NOMO-1 treated with DMSO at 0.1 percent for 48 hours (cell line): ENCODE data around the gene PPM1H.
"Not testable (repeated sequence)": the region's sequence is repeated elsewhere in the genome, so short reads cannot be mapped to it uniquely, and the experiment has no call there.

Experiments
- DNase-seq: peaks from one replicate; lab custom pipeline; 2025; ENCODE audit not compliant: unreplicated experiment; lab: John Stamatoyannopoulos, UW

The PPM1H gene

GRCh38 chr12:62947364-62947763 is 12.4 kb upstream of the PPM1H start:
- no peak for DNase-seq

- DNase-seq, result no peak
These were observed 8.9 kb upstream of the PPM1H start for GRCh38 chr12:62943779-62944395.

- not testable (repeated sequence) for DNase-seq
These were observed 7.4 kb upstream of the PPM1H start for GRCh38 chr12:62942316-62942715.

GRCh38 chr12:62934239-62934798 is 631 bp downstream of the PPM1H start:
- DNase-seq, result peak; percentile 48

- no peak for DNase-seq
These were observed 1.2 kb downstream of the PPM1H start for GRCh38 chr12:62933602-62934238.

GRCh38 chr12:62933220-62933601 is 1.7 kb downstream of the PPM1H start:
- no peak for DNase-seq

GRCh38 chr12:62931477-62931876 is 3.5 kb downstream of the PPM1H start:
- DNase-seq, result no peak

- no peak for DNase-seq
These were observed 4.2 kb downstream of the PPM1H start for GRCh38 chr12:62930546-62931425.

GRCh38 chr12:62928632-62929031 is 6.3 kb downstream of the PPM1H start:
- peak; percentile 3 for DNase-seq

- DNase-seq, result no peak
These were observed 9.3 kb downstream of the PPM1H start for GRCh38 chr12:62925680-62926079.

GRCh38 chr12:62924084-62924483 is 10.9 kb downstream of the PPM1H start:
- no peak for DNase-seq

- DNase-seq, result no peak
These were observed 12.4 kb downstream of the PPM1H start for GRCh38 chr12:62922539-62922938.

- no peak for DNase-seq
These were observed 15.1 kb downstream of the PPM1H start for GRCh38 chr12:62919838-62920237.

GRCh38 chr12:62917926-62918325 is 17.0 kb downstream of the PPM1H start:
- no peak for DNase-seq

GRCh38 chr12:62916632-62917425 is 18.1 kb downstream of the PPM1H start:
- no peak for DNase-seq

- no peak for DNase-seq
These were observed 19.8 kb downstream of the PPM1H start for GRCh38 chr12:62915204-62915529.

- peak; percentile 36 for DNase-seq
These were observed 20.3 kb downstream of the PPM1H start for GRCh38 chr12:62914443-62915203.

- DNase-seq, result no peak
These were observed 21.6 kb downstream of the PPM1H start for GRCh38 chr12:62913380-62913779.

GRCh38 chr12:62912644-62913043 is 22.3 kb downstream of the PPM1H start:
- DNase-seq, result no peak

GRCh38 chr12:62911286-62911685 is 23.7 kb downstream of the PPM1H start:
- DNase-seq, result no peak
